VCaP (cell line): ENCODE measurements around the gene MAP4.
A peak's percentile ranks its signal among the peaks of the same experiment; 100 is the strongest.

Source experiments
- H3K27ac ChIP-seq: fragments of 450-650 bp; 2 replicates; pipeline ENCODE4 v1.5.1; 2017
- TF ChIP-seq, protein P1 (sequence below): fragments of 450-650 bp; conservative IDR thresholded peaks from 2 replicates; pipeline ENCODE4 v1.5.1; 2017; ENCODE audit warnings: mild to moderate bottlenecking, moderate library complexity

The MAP4 gene

GRCh38 chr3:47961815-47962606 lies 54.2 kb downstream of the MAP4 start:
- TF ChIP-seq, protein P1, sequence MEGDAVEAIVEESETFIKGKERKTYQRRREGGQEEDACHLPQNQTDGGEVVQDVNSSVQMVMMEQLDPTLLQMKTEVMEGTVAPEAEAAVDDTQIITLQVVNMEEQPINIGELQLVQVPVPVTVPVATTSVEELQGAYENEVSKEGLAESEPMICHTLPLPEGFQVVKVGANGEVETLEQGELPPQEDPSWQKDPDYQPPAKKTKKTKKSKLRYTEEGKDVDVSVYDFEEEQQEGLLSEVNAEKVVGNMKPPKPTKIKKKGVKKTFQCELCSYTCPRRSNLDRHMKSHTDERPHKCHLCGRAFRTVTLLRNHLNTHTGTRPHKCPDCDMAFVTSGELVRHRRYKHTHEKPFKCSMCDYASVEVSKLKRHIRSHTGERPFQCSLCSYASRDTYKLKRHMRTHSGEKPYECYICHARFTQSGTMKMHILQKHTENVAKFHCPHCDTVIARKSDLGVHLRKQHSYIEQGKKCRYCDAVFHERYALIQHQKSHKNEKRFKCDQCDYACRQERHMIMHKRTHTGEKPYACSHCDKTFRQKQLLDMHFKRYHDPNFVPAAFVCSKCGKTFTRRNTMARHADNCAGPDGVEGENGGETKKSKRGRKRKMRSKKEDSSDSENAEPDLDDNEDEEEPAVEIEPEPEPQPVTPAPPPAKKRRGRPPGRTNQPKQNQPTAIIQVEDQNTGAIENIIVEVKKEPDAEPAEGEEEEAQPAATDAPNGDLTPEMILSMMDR, result no peak
- H3K27ac ChIP-seq, result no peak overlapping the region

DNA sequence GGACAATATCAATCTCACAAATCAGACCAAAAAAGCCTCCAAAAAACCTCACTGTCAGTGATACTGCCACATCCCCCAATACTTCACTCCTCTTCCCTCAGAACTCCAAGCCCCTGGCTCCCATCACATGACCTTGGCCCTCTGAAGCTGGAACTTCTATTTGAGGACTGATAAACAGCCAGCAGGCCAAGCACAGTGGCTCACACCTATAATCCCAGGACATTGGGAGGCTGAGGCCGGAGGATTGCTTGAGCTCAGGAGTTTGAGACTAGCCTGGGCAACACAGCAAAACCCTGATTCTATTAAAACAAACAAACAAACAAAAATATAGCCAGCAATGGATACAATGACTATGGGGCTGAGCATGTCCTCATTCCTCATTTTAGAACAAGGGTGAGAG lies 55.2 kb downstream of the MAP4 start:
- TF ChIP-seq, protein P1, result no peak
- H3K27ac ChIP-seq, result no peak overlapping the region

DNA sequence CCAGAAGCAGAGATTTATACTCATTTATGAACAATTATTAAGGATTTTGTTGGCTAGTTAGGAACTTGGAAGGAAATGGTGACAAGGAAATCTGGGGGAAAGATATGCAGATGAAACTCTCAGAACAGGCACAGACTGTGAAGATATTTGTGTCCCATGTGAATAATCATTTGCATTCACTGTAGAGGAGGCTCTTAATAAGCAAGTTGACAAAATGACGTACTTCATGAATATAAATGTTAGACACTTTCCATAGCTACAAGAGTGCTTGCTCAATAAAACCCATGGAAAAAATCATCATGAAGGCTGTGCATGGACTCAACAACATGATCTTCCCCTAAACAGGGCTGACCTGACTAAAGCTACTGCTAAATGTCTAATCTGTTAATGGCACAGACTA lies 59.7 kb downstream of the MAP4 start:
- TF ChIP-seq, protein P1, result no peak
- H3K27ac ChIP-seq, result peak overlapping the region; percentile 77

GRCh38 chr3:47954567-47954966 lies 61.6 kb downstream of the MAP4 start:
- H3K27ac ChIP-seq, result peak overlapping the region; percentile 77
- TF ChIP-seq, protein P1, result no peak

GRCh38 chr3:47950453-47951169 lies 65.6 kb downstream of the MAP4 start:
- no peak overlapping the region for H3K27ac ChIP-seq
- TF ChIP-seq, protein P1, result no peak

DNA sequence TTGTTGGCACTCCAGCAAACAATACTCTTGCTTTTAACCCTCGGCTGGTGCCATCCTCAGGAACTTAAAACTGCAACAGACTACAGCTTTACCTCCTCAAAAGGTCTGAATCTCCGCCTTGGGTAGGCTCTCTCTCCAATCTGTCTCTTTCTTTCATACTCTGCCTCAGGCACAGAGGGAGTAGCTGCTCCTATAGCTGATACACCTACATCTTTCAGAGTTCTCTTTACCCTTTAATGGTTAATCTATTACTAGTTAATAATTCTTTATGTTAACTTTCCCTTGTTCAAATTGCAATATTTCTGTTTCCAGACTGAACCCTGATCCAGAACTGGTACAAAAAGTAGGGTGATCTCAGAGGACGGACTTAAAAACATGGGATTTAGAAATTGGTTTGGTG lies 66.2 kb downstream of the MAP4 start:
- TF ChIP-seq, protein P1, result no peak
- no peak overlapping the region for H3K27ac ChIP-seq

DNA sequence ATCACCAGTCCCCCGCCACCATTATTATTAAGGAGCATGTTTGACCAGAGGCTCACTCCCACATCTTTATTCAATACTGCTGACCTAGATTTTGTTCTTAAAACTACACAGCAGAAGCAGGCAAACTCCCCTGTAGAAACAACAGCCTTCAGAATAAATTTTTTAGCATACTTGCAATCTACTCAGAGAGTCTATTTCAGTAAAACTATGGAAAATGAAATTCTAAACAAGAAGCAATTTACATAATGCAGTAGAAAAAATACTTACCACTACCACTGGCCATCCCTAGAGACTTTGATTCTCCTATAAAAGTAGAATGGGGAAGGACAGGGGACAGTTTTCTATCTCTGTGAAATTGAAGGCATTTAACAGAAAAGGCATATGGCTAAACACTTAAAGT lies 76.0 kb downstream of the MAP4 start:
- TF ChIP-seq, protein P1, result no peak
- no peak overlapping the region for H3K27ac ChIP-seq
